ENCODE measurements around the gene METTL2A. TPM values are rescaled to one million over a fixed set of nuclear protein-coding genes. Genes with fewer than 3 reads are reported as not detected.
"Not testable (repeated sequence)": the region's sequence is repeated elsewhere in the genome, so short reads cannot be mapped to it uniquely, and the experiment has no call there.

The METTL2A gene
- total and polyA plus RNA-seq, 2 donors (not counting 1 experiment from before 2014, with no cell fraction given), result 17.5 to 18.7 TPM

- Histone ChIP-seq H3K36me3 (ENCODE audit: control insufficient read depth, insufficient read depth, low read length) (no peaks in the 10 kb centered on the region), H3K4me2 (ENCODE audit: extremely low read depth, insufficient read depth, low read length) (peak within 1 kb of the TSS; percentile 75), H3K79me2 (ENCODE audit: control insufficient read depth, insufficient read depth, low read length) (peaks cover 40% of the 10 kb centered on the region), H3K9me3 (ENCODE audit: control insufficient read depth, insufficient read depth, low read depth, low read length) (no peaks in the 10 kb centered on the region), H3K27me3 (ENCODE audit: control insufficient read depth, insufficient read depth, low read length) (no peaks in the 10 kb centered on the region), H3K27ac (ENCODE audit: insufficient read depth, low read length) (peak within 1 kb of the TSS; percentile 74), H3K4me3 (replicated peaks in 1 of 4; ENCODE audit: control extremely low read depth in 1 of 4, insufficient read depth in 1 of 4, low read depth in 3 of 4, low read length in 4 of 4) (peak within 1 kb of the TSS; percentile 69 to 83 (median 78)), H3K9ac (ENCODE audit: insufficient read depth, low read length) (peak within 1 kb of the TSS; percentile 82), H2AFZ (ENCODE audit: low read length) (no peak within 1 kb of the TSS), H3K4me1 (ENCODE audit: control insufficient read depth, extremely low read depth, insufficient read depth, low read length) (no peaks in the 10 kb centered on the region), H4K20me1 (ENCODE audit: control insufficient read depth, extremely low read depth, insufficient read depth, low read length) (no peaks in the 10 kb centered on the region)
- TF ChIP-seq CTCF (conservative IDR thresholded peaks at IDR 0.05 in 1 of 2, IDR thresholded peaks at IDR 0.05 in 1 of 2; ENCODE audit: low read depth in 1 of 2, low read length in 2 of 2), result no peak
- no peak for TF ChIP-seq EZH2 (IDR thresholded peaks at IDR 0.05; ENCODE audit: low read length, missing control alignments)
- peak; percentile 71 to 86 for DNase-seq (ENCODE audit: low read depth in 2 of 2)
Observed at GRCh38 chr17:62478424-62478879, 54.8 kb downstream of the METTL2A start, which contains the start of gene TLK2. Gene TLK2, plus strand, starts transcription at chr17:62478825. Its CDS starts 2,301 bp downstream, at chr17:62481126.

DNA sequence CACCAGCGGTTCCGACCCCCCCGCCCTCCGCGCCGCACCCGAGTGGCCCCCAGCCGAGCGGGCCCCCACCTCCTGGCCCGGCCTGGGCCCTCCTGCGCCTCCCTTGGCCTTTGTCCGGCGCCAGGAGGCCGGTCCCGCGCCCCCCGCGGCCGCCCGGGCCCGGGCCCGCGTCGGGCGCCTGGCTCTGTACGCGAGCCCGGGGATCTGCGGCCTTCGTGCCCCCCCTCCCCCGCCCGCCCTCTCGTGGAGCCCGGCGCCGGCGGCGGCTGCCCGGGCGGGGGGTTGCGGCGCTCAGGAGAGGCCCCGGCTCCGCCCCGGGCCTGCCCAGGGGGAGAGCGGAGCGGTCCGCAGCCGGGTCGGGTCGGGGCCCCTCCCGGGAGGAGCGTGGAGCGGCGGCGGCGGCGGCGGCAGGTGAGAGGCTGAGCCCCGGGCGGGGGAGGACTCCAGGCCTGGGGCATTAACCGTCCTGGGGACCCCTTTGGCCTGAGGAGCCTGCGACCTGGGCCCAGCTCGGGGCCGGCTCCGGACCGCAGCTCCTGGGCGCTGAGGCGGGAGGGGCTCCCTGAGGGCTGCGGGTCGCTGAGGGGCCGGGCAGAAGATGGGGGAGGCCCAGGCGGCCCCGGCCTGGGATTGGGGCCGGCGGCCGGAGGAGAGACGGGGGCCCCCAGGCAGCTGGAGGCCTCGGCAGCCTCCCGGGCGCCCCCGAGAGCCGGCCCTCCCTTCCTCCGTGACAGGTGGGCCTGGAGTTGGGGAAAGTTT lies 55.4 kb downstream of the METTL2A start:
- Histone ChIP-seq H3K79me2 (ENCODE audit: control insufficient read depth, insufficient read depth, low read length) (peaks cover 44% of the 10 kb centered on the region), H3K27ac (ENCODE audit: insufficient read depth, low read length) (peak overlapping the region; percentile 74)

GRCh38 chr17:62479639-62480258 lies 56.1 kb downstream of the METTL2A start:
- not testable (repeated sequence) for H3K27me3 ChIP-seq (ENCODE audit: control insufficient read depth, insufficient read depth, low read length); H3K36me3 ChIP-seq (ENCODE audit: control insufficient read depth, insufficient read depth, low read length); H4K20me1 ChIP-seq (ENCODE audit: control insufficient read depth, extremely low read depth, insufficient read depth, low read length); H3K9me3 ChIP-seq (ENCODE audit: control insufficient read depth, insufficient read depth, low read depth, low read length); H3K4me1 ChIP-seq (ENCODE audit: control insufficient read depth, extremely low read depth, insufficient read depth, low read length); H2AFZ ChIP-seq (ENCODE audit: low read length)
- DNase-seq (ENCODE audit: low read depth in 2 of 2), result peak; percentile 10 to 15
- Histone ChIP-seq H3K4me3 (replicated peaks in 1 of 4; ENCODE audit: control extremely low read depth in 1 of 4, insufficient read depth in 1 of 4, low read depth in 3 of 4, low read length in 4 of 4) (peak overlapping the region; percentile 69 to 83 (median 78)), H3K4me2 (ENCODE audit: extremely low read depth, insufficient read depth, low read length) (peak overlapping the region; percentile 71), H3K27ac (ENCODE audit: insufficient read depth, low read length) (peak overlapping the region; percentile 74), H3K79me2 (ENCODE audit: control insufficient read depth, insufficient read depth, low read length) (peaks cover 44% of the 10 kb centered on the region), H3K9ac (ENCODE audit: insufficient read depth, low read length) (peak overlapping the region; percentile 82)

More for the DNA sequence above, 55.4 kb downstream of the METTL2A start:
- DNase-seq (ENCODE audit: low read depth in 2 of 2), result peak; percentile 5 to 12
- H3K36me3 ChIP-seq (ENCODE audit: control insufficient read depth, insufficient read depth, low read length); H3K9me3 ChIP-seq (ENCODE audit: control insufficient read depth, insufficient read depth, low read depth, low read length); H3K27me3 ChIP-seq (ENCODE audit: control insufficient read depth, insufficient read depth, low read length); H2AFZ ChIP-seq (ENCODE audit: low read length); H4K20me1 ChIP-seq (ENCODE audit: control insufficient read depth, extremely low read depth, insufficient read depth, low read length); H3K4me2 ChIP-seq (ENCODE audit: extremely low read depth, insufficient read depth, low read length); H3K4me1 ChIP-seq (ENCODE audit: control insufficient read depth, extremely low read depth, insufficient read depth, low read length): not testable (repeated sequence)
- peak overlapping the region; percentile 82 for H3K9ac ChIP-seq (ENCODE audit: insufficient read depth, low read length)
- peak overlapping the region; percentile 69 to 83 (median 78) for H3K4me3 ChIP-seq (replicated peaks in 1 of 4; ENCODE audit: control extremely low read depth in 1 of 4, insufficient read depth in 1 of 4, low read depth in 3 of 4, low read length in 4 of 4)

DNA sequence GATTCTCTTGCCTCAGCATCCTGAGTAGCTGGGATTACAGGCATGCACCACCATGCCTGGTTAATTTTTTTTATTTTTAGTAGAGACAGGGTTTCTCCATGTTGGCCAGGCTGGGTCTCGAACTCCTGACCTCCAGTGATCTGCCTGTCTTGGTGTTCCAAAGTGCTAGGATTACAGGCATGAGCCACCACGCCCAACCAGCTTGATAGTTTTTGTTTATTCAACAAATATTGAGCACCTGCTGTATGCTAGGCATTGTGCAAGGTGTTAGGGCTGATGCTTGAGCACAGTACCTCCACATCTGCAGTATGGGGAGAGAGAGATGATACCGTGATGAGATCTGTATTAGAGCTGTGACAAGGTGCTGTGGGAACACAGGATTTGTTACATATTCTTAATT lies 58.9 kb downstream of the METTL2A start:
- H3K36me3 ChIP-seq (ENCODE audit: control insufficient read depth, insufficient read depth, low read length); H4K20me1 ChIP-seq (ENCODE audit: control insufficient read depth, extremely low read depth, insufficient read depth, low read length): not testable (repeated sequence)

DNA sequence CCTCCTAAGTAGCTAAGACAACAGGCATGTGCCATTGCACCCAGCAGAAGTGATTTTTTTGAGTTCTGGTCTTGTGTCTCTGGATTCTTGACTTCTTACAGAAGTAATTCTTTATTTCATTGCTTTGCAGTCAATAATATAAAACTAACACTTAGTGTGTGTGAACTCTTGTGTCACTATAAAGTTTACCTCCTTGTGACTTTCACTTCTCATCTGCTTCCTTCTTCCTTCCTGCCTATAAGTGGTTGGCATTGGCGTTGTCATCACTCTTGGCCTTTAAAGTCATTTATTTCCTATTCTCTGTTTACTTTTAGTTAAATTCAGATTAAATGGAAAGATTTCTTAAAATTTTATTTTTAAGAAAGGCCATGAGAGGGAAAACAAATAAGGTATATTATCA lies 67.3 kb downstream of the METTL2A start:
- DNase-seq (ENCODE audit: low read depth in 2 of 2); H2AFZ ChIP-seq (ENCODE audit: low read length); H3K27ac ChIP-seq (ENCODE audit: insufficient read depth, low read length); H3K27me3 ChIP-seq (ENCODE audit: control insufficient read depth, insufficient read depth, low read length); H3K9me3 ChIP-seq (ENCODE audit: control insufficient read depth, insufficient read depth, low read depth, low read length); H3K4me3 ChIP-seq (replicated peaks in 1 of 4; ENCODE audit: control extremely low read depth in 1 of 4, insufficient read depth in 1 of 4, low read depth in 3 of 4, low read length in 4 of 4); H3K36me3 ChIP-seq (ENCODE audit: control insufficient read depth, insufficient read depth, low read length); H3K4me1 ChIP-seq (ENCODE audit: control insufficient read depth, extremely low read depth, insufficient read depth, low read length); H3K4me2 ChIP-seq (ENCODE audit: extremely low read depth, insufficient read depth, low read length); H3K9ac ChIP-seq (ENCODE audit: insufficient read depth, low read length); H4K20me1 ChIP-seq (ENCODE audit: control insufficient read depth, extremely low read depth, insufficient read depth, low read length): not testable (repeated sequence)
- peaks cover 80% of the 10 kb centered on the region for H3K79me2 ChIP-seq (ENCODE audit: control insufficient read depth, insufficient read depth, low read length)

More for the DNA sequence above, 58.9 kb downstream of the METTL2A start:
- not testable (repeated sequence) for H3K9me3 ChIP-seq (ENCODE audit: control insufficient read depth, insufficient read depth, low read depth, low read length); H3K27ac ChIP-seq (ENCODE audit: insufficient read depth, low read length); DNase-seq (ENCODE audit: low read depth in 2 of 2); H3K4me2 ChIP-seq (ENCODE audit: extremely low read depth, insufficient read depth, low read length); H3K4me1 ChIP-seq (ENCODE audit: control insufficient read depth, extremely low read depth, insufficient read depth, low read length); H3K4me3 ChIP-seq (replicated peaks in 1 of 4; ENCODE audit: control extremely low read depth in 1 of 4, insufficient read depth in 1 of 4, low read depth in 3 of 4, low read length in 4 of 4); H2AFZ ChIP-seq (ENCODE audit: low read length); H3K9ac ChIP-seq (ENCODE audit: insufficient read depth, low read length); H3K27me3 ChIP-seq (ENCODE audit: control insufficient read depth, insufficient read depth, low read length)
- peaks cover 62% of the 10 kb centered on the region for H3K79me2 ChIP-seq (ENCODE audit: control insufficient read depth, insufficient read depth, low read length)
